PC-9 (cell line): ENCODE measurements around the gene AFF2.

ENCODE experiments used
- EZH2 ChIP-seq: fragments of 200-600 bp; sonication (generic); IDR thresholded peaks from 2 replicates; pipeline ENCODE4 v1.8.0; 2017; ENCODE audit warnings: antibody characterized with exemption, low read depth
- TF ChIP-seq, protein P1 (sequence below): fragments of 200-600 bp; sonication (generic); conservative IDR thresholded peaks from 2 replicates; pipeline ENCODE4 v1.6.1; 2017; ENCODE audit warnings: mixed run types, antibody characterized with exemption, mild to moderate bottlenecking, moderate library complexity

DNA sequence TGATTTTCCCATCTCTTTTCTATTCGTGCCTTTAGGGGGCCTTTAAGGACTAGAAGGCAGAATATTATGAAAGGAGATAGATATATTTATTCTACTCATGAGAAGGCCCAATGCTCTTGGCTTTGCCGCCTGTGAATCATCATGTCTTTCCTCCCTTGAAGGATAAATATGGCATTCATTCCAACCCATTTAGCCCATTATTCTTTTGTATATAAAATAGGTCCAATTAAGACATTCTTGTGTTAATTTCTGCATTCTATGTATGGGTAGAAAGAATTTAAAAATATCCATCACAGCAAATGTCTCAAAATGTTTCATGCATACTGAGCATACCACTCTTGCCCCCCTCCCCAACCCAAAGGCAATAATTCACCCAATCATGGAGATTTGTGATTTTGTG is 115.1 kb downstream of the AFF2 start:
- TF ChIP-seq, protein P1, sequence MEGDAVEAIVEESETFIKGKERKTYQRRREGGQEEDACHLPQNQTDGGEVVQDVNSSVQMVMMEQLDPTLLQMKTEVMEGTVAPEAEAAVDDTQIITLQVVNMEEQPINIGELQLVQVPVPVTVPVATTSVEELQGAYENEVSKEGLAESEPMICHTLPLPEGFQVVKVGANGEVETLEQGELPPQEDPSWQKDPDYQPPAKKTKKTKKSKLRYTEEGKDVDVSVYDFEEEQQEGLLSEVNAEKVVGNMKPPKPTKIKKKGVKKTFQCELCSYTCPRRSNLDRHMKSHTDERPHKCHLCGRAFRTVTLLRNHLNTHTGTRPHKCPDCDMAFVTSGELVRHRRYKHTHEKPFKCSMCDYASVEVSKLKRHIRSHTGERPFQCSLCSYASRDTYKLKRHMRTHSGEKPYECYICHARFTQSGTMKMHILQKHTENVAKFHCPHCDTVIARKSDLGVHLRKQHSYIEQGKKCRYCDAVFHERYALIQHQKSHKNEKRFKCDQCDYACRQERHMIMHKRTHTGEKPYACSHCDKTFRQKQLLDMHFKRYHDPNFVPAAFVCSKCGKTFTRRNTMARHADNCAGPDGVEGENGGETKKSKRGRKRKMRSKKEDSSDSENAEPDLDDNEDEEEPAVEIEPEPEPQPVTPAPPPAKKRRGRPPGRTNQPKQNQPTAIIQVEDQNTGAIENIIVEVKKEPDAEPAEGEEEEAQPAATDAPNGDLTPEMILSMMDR = no peak
- no peak for TF ChIP-seq EZH2
